Measurements from ENCODE around the gene BCDIN3D. TPM values are rescaled to one million over a fixed set of nuclear protein-coding genes. Genes with fewer than 3 reads are reported as not detected.

The BCDIN3D gene
- total RNA-seq, 2 donors from 2014 or later = 1.8 to 2.0 TPM

- Histone ChIP-seq H3K4me1 (no peaks in the 10 kb centered on the region), H3K27me3 (no peaks in the 10 kb centered on the region), H3K4me3 (no peak overlapping the region), H3K9me3 (no peaks in the 10 kb centered on the region), H3K27ac (no peak overlapping the region), H3K36me3 (peaks cover 54% of the 10 kb centered on the region)
- TF ChIP-seq CTCF (IDR thresholded peaks at IDR 0.05) = no peak
- no peak for DNase-seq (ENCODE audit: low spot score)
These were observed 48.9 kb downstream of the BCDIN3D start for GRCh38 chr12:49794021-49794420.

DNA sequence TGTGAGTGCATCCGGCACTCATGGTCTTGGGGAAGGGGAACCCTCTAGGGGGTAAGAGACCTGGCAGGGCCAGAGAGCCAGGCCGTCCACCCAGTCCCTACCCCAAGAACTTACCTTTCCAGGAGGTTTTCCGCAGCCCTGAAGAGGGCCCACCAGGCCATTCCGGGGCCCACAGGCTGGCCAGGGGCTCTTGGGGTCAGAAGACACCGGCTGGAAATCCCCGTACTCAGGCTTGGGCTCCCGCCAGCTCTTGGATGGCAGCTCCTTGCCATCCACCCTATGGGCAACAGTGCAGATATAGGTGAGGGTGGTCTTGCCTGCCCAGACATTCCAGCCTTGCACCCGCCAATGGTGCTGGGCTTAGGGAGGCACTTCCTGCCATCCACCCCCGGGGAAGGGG lies 49.3 kb downstream of the BCDIN3D start:
- no peak for TF ChIP-seq CTCF (IDR thresholded peaks at IDR 0.05)
- DNase-seq (ENCODE audit: low spot score) = no peak
- no peak overlapping the region for H3K4me3 ChIP-seq
- no peaks in the 10 kb centered on the region for H3K4me1 ChIP-seq
- no peaks in the 10 kb centered on the region for H3K9me3 ChIP-seq
- no peaks in the 10 kb centered on the region for H3K27me3 ChIP-seq
- peaks cover 49% of the 10 kb centered on the region for H3K36me3 ChIP-seq
- no peak overlapping the region for H3K27ac ChIP-seq

DNA sequence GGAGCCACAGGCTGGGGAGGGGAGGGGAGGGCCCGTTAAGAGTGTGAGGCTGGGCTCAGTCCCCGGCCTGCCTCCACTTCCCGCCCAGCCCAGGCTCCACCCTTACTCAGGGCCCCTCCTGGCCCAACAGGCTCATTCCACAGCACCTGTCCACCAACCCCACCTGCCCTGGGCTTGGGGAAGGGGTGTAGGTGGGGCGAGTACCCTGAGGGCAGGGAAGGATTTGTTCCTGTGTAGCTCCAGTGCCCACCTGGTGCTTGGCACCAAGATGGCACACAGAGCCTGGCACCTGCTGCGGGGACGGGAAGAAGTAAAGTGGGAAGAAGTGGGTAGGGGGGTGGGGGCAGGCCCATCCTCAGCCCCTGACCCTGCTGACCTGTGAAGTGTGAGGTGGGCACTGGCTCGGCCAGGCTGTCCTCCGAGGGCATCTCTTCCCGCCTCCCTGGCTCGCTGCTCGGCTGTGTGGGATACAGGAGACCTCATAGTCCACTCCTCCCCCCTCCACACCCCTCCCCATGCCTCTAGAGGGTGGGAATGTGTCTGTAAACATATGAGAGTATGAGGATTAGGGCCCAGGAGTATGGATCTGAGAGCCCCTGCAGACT lies 49.8 kb downstream of the BCDIN3D start:
- Histone ChIP-seq H3K27ac (no peak overlapping the region), H3K27me3 (no peaks in the 10 kb centered on the region), H3K4me3 (no peak overlapping the region), H3K36me3 (peaks cover 44% of the 10 kb centered on the region), H3K4me1 (no peaks in the 10 kb centered on the region), H3K9me3 (no peaks in the 10 kb centered on the region)
- no peak for TF ChIP-seq CTCF (IDR thresholded peaks at IDR 0.05)
- no peak for DNase-seq (ENCODE audit: low spot score)

DNA sequence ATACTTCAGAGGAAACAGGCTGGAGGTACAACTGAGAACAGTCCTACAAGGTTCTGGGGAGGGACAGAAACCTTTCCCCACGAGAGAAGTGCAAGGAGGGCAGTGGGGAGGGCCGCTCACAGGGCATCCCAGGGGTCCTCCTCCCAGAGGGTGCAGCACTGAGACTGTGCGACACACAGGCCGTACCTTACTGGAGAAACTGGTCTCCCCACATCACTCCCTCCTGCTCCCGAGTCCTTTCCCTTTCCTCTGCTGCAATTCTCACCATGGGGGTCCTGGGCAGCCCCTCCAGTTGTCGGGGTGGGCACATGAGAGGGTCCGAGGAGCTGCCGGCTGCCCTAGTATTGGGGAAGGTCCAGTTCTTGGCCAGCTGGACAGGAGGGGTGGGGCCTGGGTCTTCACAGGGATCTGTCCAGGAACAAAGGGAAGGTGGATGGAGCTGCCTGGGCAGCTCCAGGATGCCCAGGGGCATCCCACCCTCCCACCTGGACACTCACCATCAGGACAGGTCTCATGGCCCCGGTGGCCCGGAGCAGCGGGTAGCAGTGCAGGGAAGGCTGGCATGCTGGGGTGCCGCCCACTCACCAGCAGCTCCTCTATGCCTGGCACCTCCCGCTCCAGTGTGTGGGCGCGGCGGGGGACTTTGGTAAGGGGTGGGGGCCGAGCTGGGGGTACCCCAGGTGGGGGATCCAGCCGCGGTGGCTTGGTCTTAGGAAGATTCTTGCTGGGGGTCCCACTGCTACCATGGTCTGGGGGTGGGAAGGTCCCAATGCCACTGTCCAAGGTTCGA lies 50.5 kb downstream of the BCDIN3D start:
- Histone ChIP-seq H3K27me3 (no peaks in the 10 kb centered on the region), H3K36me3 (peaks cover 37% of the 10 kb centered on the region), H3K9me3 (no peaks in the 10 kb centered on the region), H3K4me1 (no peaks in the 10 kb centered on the region), H3K27ac (no peak overlapping the region), H3K4me3 (no peak overlapping the region)
- no peak for TF ChIP-seq CTCF (IDR thresholded peaks at IDR 0.05)
- DNase-seq (ENCODE audit: low spot score) = no peak

DNA sequence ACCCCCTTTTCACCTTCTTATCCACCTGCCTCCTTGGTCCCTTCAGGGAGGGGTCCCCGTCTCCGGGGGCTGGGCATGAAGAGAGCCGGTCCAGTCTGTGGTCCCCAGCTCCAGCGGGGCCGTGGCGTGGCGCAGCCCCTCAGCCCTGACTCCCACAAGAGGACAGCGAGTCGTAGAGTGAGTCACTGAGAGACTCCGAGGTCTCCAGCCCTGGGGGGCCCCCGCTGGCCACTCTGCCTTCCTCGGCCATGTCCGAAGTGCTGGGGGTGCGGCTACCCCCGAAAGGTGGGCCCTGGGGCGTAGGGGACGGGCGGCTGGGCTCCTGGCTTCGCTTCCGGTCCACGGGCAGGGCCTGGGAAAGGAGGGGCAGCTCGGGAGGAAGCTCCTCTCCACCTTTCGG lies 51.2 kb downstream of the BCDIN3D start:
- no peak for TF ChIP-seq CTCF (IDR thresholded peaks at IDR 0.05)
- Histone ChIP-seq H3K4me3 (no peak overlapping the region), H3K27ac (no peak overlapping the region), H3K27me3 (no peaks in the 10 kb centered on the region), H3K4me1 (no peaks in the 10 kb centered on the region), H3K36me3 (peaks cover 30% of the 10 kb centered on the region), H3K9me3 (no peaks in the 10 kb centered on the region)
- DNase-seq (ENCODE audit: low spot score) = no peak

Measured in right atrium auricular region (tissue), 2 donors.